SU-DHL-6 (cell line): ENCODE results near the gene SF3A1.

Experiments
- H2AFZ ChIP-seq: fragments of 200-600 bp; sonication (generic); 2 replicates; pipeline ENCODE4 v1.6.1; 2014; ENCODE audit warnings: low read depth, mild to moderate bottlenecking, moderate library complexity, mixed read lengths, antibody characterized with exemption, low read length; ENCODE audit not compliant: severe bottlenecking
- H3F3A ChIP-seq: fragments of 200-600 bp; shearing (Covaris generic); 2 replicates; pipeline ENCODE4 v1.6.0; 2016; ENCODE audit warnings: antibody characterized with exemption, mild to moderate bottlenecking; ENCODE audit not compliant: insufficient read depth
- H3K27ac ChIP-seq: fragments of 200-600 bp; sonication (generic); 2 replicates; pipeline ENCODE4 v1.5.1; 2016; ENCODE audit warnings: low read depth, mild to moderate bottlenecking, low read length, moderate library complexity, mixed read lengths
- H3K27me3 ChIP-seq: fragments of 200-600 bp; sonication (generic), shearing (Covaris generic); 2 replicates; pipeline ENCODE4 v1.6.0; 2014; ENCODE audit warnings: mild to moderate bottlenecking, low read length
- H3K36me3 ChIP-seq: fragments of 200-600 bp; sonication (generic); 2 replicates; pipeline ENCODE4 v1.6.1; 2014; ENCODE audit warnings: mild to moderate bottlenecking, low read length, mixed read lengths
- H3K4me2 ChIP-seq: fragments of 300-600, 200-600 bp; shearing (Covaris generic), sonication (generic); 2 replicates; pipeline ENCODE4 v1.6.0; 2014; ENCODE audit warnings: low read length, low read depth, mild to moderate bottlenecking; ENCODE audit not compliant: poor library complexity, severe bottlenecking
- H3K4me3 ChIP-seq: fragments of 200-600 bp; sonication (generic); 2 replicates; pipeline ENCODE4 v1.5.1; 2014; ENCODE audit warnings: antibody characterized with exemption, low read length, mild to moderate bottlenecking, mixed read lengths; ENCODE audit not compliant: insufficient read depth, poor library complexity, severe bottlenecking
- H3K79me2 ChIP-seq: fragments of 200-600 bp; sonication (generic); 2 replicates; pipeline ENCODE4 v1.6.1; 2014; ENCODE audit warnings: mild to moderate bottlenecking, low read length, moderate library complexity; ENCODE audit not compliant: insufficient read depth
- H3K9ac ChIP-seq: fragments of 200-600 bp; sonication (generic); 2 replicates; pipeline ENCODE4 v1.7.0; 2014; ENCODE audit warnings: mild to moderate bottlenecking, low read length
- H3K9me2 ChIP-seq: fragments of 200-600 bp; sonication (generic); replicated peaks from 2 replicates; pipeline ENCODE4 v1.6.1; 2014; ENCODE audit warnings: low read length; ENCODE audit not compliant: insufficient read depth
- H3K9me3 ChIP-seq: fragments of 200-600 bp; sonication (generic); 2 replicates; pipeline ENCODE4 v1.6.1; 2014; ENCODE audit warnings: low read length, mixed read lengths; ENCODE audit not compliant: insufficient read depth
- H4K20me1 ChIP-seq: fragments of 200-600 bp; sonication (generic); 2 replicates; pipeline ENCODE4 v1.6.1; 2014; ENCODE audit warnings: low read depth, mild to moderate bottlenecking, antibody characterized with exemption, low read length, moderate library complexity, mixed read lengths
- EZH2phosphoT487 ChIP-seq: fragments of 200-600 bp; sonication (generic), shearing (Covaris generic); conservative IDR thresholded peaks from 2 replicates; pipeline ENCODE4 v1.6.1; 2018; ENCODE audit warnings: mild to moderate bottlenecking, antibody characterized with exemption, low read length, moderate library complexity, mixed read lengths
- TF ChIP-seq, protein P1 (sequence below): fragments of 200-600 bp; sonication (generic); IDR thresholded peaks from one replicate; pipeline ENCODE4 v1.5.1; 2017; ENCODE audit warnings: antibody characterized with exemption, mild to moderate bottlenecking, low read length, moderate library complexity; ENCODE audit not compliant: insufficient read depth, poor library complexity, severe bottlenecking

Gene SF3A1

DNA sequence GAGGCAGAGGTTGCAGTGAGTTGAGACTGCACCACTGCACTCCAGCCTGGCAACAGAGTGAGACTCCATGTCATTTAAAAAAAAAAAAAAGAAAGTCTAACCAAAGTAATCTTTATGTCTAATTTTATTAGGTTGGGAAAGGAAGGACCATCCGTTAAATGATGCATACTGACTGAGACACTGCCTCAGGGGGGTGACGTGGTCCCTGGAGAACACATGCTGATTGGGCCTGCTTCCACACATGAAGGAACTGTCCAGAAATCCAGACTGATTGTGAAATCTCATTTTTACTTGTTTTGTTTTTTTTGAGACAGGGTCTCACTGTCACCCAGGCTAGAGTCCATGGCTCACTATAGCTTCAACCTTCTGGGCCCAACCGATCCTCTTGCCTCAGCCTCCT is 5.5 kb downstream of the SF3A1 start:
- Histone ChIP-seq H3K27me3 (no peaks in the 10 kb centered on the region), H3K36me3 (peaks cover 9% of the 10 kb centered on the region; the same call in 1 of the 2 replicates), H3K27ac (no peak overlapping the region), H2AFZ (no peak overlapping the region), H4K20me1 (peaks cover 6% of the 10 kb centered on the region; the same call in 1 of the 2 replicates), H3K9me3 (no peaks in the 10 kb centered on the region), H3K4me2 (no peak overlapping the region), H3K9ac (no peak overlapping the region), H3K4me3 (no peak overlapping the region), H3F3A (no peaks in the 10 kb centered on the region), H3K9me2 (no peaks in the 10 kb centered on the region), H3K79me2 (peaks cover 66% of the 10 kb centered on the region)
- TF ChIP-seq EZH2phosphoT487 = no peak
- TF ChIP-seq, protein P1, sequence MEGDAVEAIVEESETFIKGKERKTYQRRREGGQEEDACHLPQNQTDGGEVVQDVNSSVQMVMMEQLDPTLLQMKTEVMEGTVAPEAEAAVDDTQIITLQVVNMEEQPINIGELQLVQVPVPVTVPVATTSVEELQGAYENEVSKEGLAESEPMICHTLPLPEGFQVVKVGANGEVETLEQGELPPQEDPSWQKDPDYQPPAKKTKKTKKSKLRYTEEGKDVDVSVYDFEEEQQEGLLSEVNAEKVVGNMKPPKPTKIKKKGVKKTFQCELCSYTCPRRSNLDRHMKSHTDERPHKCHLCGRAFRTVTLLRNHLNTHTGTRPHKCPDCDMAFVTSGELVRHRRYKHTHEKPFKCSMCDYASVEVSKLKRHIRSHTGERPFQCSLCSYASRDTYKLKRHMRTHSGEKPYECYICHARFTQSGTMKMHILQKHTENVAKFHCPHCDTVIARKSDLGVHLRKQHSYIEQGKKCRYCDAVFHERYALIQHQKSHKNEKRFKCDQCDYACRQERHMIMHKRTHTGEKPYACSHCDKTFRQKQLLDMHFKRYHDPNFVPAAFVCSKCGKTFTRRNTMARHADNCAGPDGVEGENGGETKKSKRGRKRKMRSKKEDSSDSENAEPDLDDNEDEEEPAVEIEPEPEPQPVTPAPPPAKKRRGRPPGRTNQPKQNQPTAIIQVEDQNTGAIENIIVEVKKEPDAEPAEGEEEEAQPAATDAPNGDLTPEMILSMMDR = no peak

DNA sequence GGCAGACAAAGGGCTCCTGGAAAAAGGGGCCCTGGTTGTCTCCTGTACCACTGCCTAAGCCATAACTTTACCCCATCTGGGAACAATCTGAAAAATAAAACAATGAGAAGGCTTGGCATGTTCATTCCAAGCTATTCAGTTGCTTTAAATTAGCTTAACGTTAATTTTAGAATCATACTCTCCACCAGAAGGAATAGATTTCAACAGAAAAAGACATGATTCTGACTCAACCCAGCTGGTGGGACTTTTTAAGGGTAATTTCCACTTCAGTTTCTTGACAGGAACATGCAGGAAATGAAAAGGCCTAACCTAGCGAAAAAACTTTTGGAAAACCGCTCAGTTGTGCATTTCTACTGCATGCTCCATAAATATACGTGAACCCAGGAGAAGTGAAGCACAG is 7.9 kb downstream of the SF3A1 start:
- H2AFZ ChIP-seq = no peak overlapping the region
- H3K4me3 ChIP-seq = no peak overlapping the region
- peaks cover 4% of the 10 kb centered on the region; the same call in 1 of the 2 replicates for H4K20me1 ChIP-seq
- peaks cover 42% of the 10 kb centered on the region for H3K79me2 ChIP-seq
- no peaks in the 10 kb centered on the region for H3K9me2 ChIP-seq
- peaks cover 30% of the 10 kb centered on the region for H3K36me3 ChIP-seq
- no peak overlapping the region for H3K4me2 ChIP-seq
- H3F3A ChIP-seq = no peaks in the 10 kb centered on the region
- no peak for TF ChIP-seq EZH2phosphoT487
- TF ChIP-seq, protein P1 = no peak
- no peaks in the 10 kb centered on the region for H3K9me3 ChIP-seq
- no peak overlapping the region for H3K27ac ChIP-seq
- no peaks in the 10 kb centered on the region for H3K27me3 ChIP-seq
- H3K9ac ChIP-seq = no peak overlapping the region

DNA sequence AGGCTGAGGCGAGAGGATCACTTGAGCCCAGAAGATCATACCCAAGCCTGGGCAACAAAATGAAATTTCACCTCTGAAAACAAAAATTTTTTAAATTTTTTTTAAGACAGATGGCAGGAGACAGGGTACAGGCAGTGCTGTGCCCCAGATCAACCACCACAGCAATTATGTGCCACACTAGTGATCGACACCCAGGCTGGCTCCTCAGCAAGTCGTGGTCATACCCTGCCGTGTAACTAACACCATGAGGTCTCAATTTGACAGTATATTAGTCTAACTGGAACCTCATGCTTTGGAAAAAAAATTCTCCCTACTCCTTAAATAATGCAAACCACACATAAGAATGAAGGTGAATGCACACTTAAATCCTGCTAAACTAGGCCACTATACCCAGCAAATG is 8.3 kb downstream of the SF3A1 start:
- Histone ChIP-seq H3K4me3 (no peak overlapping the region), H3K9me2 (no peaks in the 10 kb centered on the region), H2AFZ (no peak overlapping the region), H3K36me3 (peaks cover 33% of the 10 kb centered on the region), H3K9ac (no peak overlapping the region), H4K20me1 (0 out of 2 replicates have a peak, but pooled peaks cover 4% of the 10 kb centered on the region), H3K27ac (no peak overlapping the region), H3K4me2 (no peak overlapping the region), H3K27me3 (no peaks in the 10 kb centered on the region), H3F3A (no peaks in the 10 kb centered on the region), H3K9me3 (no peaks in the 10 kb centered on the region), H3K79me2 (peaks cover 39% of the 10 kb centered on the region)
- no peak for TF ChIP-seq EZH2phosphoT487
- TF ChIP-seq, protein P1 = no peak
